Measurements from ENCODE around the gene KRTAP10-10. TPM values are rescaled to one million over a fixed set of nuclear protein-coding genes. Genes with fewer than 3 reads are reported as not detected.

Gene KRTAP10-10
- total RNA-seq, 2 donors from 2014 or later = not detected

DNA sequence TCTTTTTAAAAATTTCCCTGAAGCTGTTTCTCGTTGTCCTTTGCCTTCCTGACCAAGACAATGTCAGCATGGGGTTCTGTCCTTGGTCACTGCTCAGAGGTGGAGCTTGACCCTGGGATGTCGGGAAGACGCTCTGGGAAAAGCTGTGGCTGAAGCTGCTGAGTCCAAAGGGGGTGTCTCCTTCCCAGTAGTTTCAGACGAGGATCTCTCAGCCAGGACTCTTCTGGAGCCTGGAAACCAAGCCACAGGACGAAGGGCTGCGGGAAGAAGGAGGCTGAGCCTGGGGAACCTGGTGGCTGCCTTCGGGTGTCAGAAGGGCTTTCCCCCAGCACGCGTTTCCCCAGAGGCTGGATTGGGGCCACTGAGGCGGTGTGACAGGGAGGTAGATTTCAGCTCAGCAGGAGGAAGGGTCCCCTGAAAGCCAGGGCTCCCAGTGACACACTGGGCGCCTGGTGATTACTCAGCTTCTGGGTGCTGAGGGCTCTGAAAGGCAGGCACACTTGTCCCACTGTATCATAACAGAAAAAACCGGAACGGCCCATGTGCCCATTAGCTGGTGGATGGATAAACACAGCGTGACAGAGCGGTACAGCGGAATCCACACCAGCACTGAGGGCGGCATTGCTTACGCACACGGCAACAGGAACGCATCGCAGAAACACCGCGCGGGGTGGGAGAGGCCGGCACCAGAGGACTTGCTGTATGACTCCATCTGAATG, 49.8 kb downstream of the KRTAP10-10 start:
- Histone ChIP-seq H3K9me3 (ENCODE audit: control insufficient read depth, low read length) (no peaks in the 10 kb centered on the region), H3K36me3 (ENCODE audit: control insufficient read depth, insufficient read depth, low read length) (no peaks in the 10 kb centered on the region), H3K27ac (ENCODE audit: low read depth, low read length) (peak overlapping the region; percentile 66), H3K4me3 (ENCODE audit: low read length) (peak overlapping the region; percentile 52), H3K4me1 (ENCODE audit: control insufficient read depth, insufficient read depth, low read length) (peaks cover 12% of the 10 kb centered on the region), H3K9ac (ENCODE audit: extremely low read depth, low read length, poor library complexity, severe bottlenecking) (peak overlapping the region; percentile 15), H3K27me3 (ENCODE audit: control insufficient read depth, insufficient read depth, low read length, poor library complexity, severe bottlenecking) (no peaks in the 10 kb centered on the region)
- Mint-ChIP-seq H3K9me3 (no peaks in the 10 kb centered on the region), H3K4me1 (peaks cover 41% of the 10 kb centered on the region), H3K27ac (peak overlapping the region; percentile 88), H3K27me3 (ENCODE audit: insufficient read depth) (peaks cover 25% of the 10 kb centered on the region), H3K4me3 (peak overlapping the region; percentile 33), H3K36me3 (ENCODE audit: low read depth) (no peaks in the 10 kb centered on the region)
- WGBS, 2 experiments (ENCODE audit: insufficient coverage in 1 of 2, insufficient read length in 1 of 2) = 75 to 76% methylated on average over 22 to 25 of the region's 25 CpGs
- TF ChIP-seq, protein P1, sequence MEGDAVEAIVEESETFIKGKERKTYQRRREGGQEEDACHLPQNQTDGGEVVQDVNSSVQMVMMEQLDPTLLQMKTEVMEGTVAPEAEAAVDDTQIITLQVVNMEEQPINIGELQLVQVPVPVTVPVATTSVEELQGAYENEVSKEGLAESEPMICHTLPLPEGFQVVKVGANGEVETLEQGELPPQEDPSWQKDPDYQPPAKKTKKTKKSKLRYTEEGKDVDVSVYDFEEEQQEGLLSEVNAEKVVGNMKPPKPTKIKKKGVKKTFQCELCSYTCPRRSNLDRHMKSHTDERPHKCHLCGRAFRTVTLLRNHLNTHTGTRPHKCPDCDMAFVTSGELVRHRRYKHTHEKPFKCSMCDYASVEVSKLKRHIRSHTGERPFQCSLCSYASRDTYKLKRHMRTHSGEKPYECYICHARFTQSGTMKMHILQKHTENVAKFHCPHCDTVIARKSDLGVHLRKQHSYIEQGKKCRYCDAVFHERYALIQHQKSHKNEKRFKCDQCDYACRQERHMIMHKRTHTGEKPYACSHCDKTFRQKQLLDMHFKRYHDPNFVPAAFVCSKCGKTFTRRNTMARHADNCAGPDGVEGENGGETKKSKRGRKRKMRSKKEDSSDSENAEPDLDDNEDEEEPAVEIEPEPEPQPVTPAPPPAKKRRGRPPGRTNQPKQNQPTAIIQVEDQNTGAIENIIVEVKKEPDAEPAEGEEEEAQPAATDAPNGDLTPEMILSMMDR (conservative IDR thresholded peaks at IDR 0.05) = no peak
- DNase-seq = peak; percentile 70

DNA sequence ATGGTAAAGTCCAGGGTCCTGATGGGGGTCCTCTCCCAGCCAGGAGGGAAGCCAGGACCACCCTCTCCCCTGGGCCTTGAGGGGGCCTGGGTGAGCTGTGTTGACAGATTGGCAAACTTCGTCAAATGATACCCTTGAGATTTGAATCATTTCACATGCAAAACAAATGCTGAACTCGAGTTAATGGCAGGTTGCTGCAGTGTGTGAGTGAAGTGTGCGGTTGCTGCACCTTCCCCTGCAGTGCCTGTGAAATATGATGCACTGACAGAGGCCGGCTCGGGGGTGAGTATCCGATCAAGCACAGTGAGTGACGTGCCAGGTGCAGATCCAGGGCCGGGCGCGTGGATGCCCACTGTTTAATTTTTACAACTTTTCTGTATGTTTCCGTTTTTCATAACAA, 50.5 kb downstream of the KRTAP10-10 start:
- peaks cover 41% of the 10 kb centered on the region for H3K4me1 Mint-ChIP-seq
- Histone ChIP-seq H3K4me3 (ENCODE audit: low read length) (no peak overlapping the region), H3K36me3 (ENCODE audit: control insufficient read depth, insufficient read depth, low read length) (no peaks in the 10 kb centered on the region), H3K9ac (ENCODE audit: extremely low read depth, low read length, poor library complexity, severe bottlenecking) (no peak overlapping the region), H3K9me3 (ENCODE audit: control insufficient read depth, low read length) (peaks cover 5% of the 10 kb centered on the region), H3K27ac (ENCODE audit: low read depth, low read length) (no peak overlapping the region), H3K4me1 (ENCODE audit: control insufficient read depth, insufficient read depth, low read length) (peaks cover 12% of the 10 kb centered on the region), H3K27me3 (ENCODE audit: control insufficient read depth, insufficient read depth, low read length, poor library complexity, severe bottlenecking) (no peaks in the 10 kb centered on the region)
- DNase-seq = no peak
- no peaks in the 10 kb centered on the region for H3K36me3 Mint-ChIP-seq (ENCODE audit: low read depth)
- H3K27ac Mint-ChIP-seq = peak overlapping the region; percentile 54
- 81 to 92% methylated on average over 8 to 11 of the region's 11 CpGs for WGBS, 2 experiments (ENCODE audit: insufficient coverage in 1 of 2, insufficient read length in 1 of 2)
- TF ChIP-seq, protein P1 (conservative IDR thresholded peaks at IDR 0.05) = no peak
- H3K4me3 Mint-ChIP-seq = no peak overlapping the region
- peaks cover 5% of the 10 kb centered on the region for H3K9me3 Mint-ChIP-seq
- peaks cover 25% of the 10 kb centered on the region for H3K27me3 Mint-ChIP-seq (ENCODE audit: insufficient read depth)

Other genes starting within 250 kb of the KRTAP10-10 start
- gene LRRC3, start 181.8 kb upstream of the KRTAP10-10 start, total RNA-seq = 10 to 100 TPM; 14.1 to 16.5 TPM
- gene KRTAP10-1, start 97.2 kb upstream of the KRTAP10-10 start, total RNA-seq = not detected
- not detected for gene KRTAP10-2, start 85.9 kb upstream of the KRTAP10-10 start, total RNA-seq
- not detected for gene KRTAP10-3, start 78.6 kb upstream of the KRTAP10-10 start, total RNA-seq
- gene KRTAP10-4, start 63.6 kb upstream of the KRTAP10-10 start, total RNA-seq = not detected
- not detected for gene KRTAP10-5, start 56.8 kb upstream of the KRTAP10-10 start, total RNA-seq
- gene KRTAP10-6, start 44.9 kb upstream of the KRTAP10-10 start, total RNA-seq = not detected
- not detected for gene KRTAP10-7, start 36.8 kb upstream of the KRTAP10-10 start, total RNA-seq
- not detected for gene KRTAP10-8, start 25.3 kb upstream of the KRTAP10-10 start, total RNA-seq
- not detected for gene KRTAP10-9, start 10.3 kb upstream of the KRTAP10-10 start, total RNA-seq
- not detected for gene KRTAP10-11, start 9.1 kb downstream of the KRTAP10-10 start, total RNA-seq
- not detected for gene KRTAP12-4, start 17.3 kb downstream of the KRTAP10-10 start, total RNA-seq
- gene KRTAP12-3, start 20.6 kb downstream of the KRTAP10-10 start, total RNA-seq = not detected
- not detected for gene KRTAP12-2, start 29.6 kb downstream of the KRTAP10-10 start, total RNA-seq
- not detected for gene KRTAP12-1, start 44.8 kb downstream of the KRTAP10-10 start, total RNA-seq
- gene KRTAP10-12, start 59.8 kb downstream of the KRTAP10-10 start, total RNA-seq = not detected
- 1 to 10 TPM; 1.5 to 6.0 TPM for gene TSPEAR, start 74.2 kb downstream of the KRTAP10-10 start, total RNA-seq
- gene UBE2G2, start 164.5 kb downstream of the KRTAP10-10 start, total RNA-seq = 10 to 100 TPM; 84.0 to 84.8 TPM
- gene SUMO3, start 180.7 kb downstream of the KRTAP10-10 start, total RNA-seq = 10 to 100 TPM; 79.5 to 96.4 TPM
- gene PTTG1IP, start 236.3 kb downstream of the KRTAP10-10 start, total RNA-seq = 100 to 1,000 TPM; 155 to 168 TPM

All from endodermal cell (in vitro differentiated cells).